Epithelial cell of proximal tubule (primary cell): ENCODE data around the gene HLA-DPB1. TPM values are rescaled to one million over a fixed set of nuclear protein-coding genes. Genes with fewer than 3 reads are reported as not detected.

ENCODE experiments used
- DNase-seq: peaks from one replicate; pipeline ENCODE4 v3.0.0-alpha.2; 2011; ENCODE audit warnings: low read depth
- H3K4me3 ChIP-seq: 2 replicates; pipeline ENCODE4 v1.5.1; 2011; ENCODE audit warnings: low read depth, mild to moderate bottlenecking, low read length
- total RNA-seq: library from RNA; depleted of rRNA; stranded (reverse); fragments of >200 nt; gene quantifications from 2 replicates; pipeline ENCODE4 v1.2.3, GENCODE V29; 2015
- TF ChIP-seq, protein P1 (sequence below): conservative IDR thresholded peaks from 2 replicates; pipeline ENCODE4 v1.5.1; 2012; ENCODE audit warnings: low read depth, mild to moderate bottlenecking, low read length

Gene HLA-DPB1
- total RNA-seq, 1 donor from 2014 or later, result 52.3 TPM

GRCh38 chr6:33103776-33104175 is 28.0 kb downstream of the HLA-DPB1 start:
- H3K4me3 ChIP-seq, result no peak overlapping the region
- DNase-seq, result no peak
- TF ChIP-seq, protein P1, sequence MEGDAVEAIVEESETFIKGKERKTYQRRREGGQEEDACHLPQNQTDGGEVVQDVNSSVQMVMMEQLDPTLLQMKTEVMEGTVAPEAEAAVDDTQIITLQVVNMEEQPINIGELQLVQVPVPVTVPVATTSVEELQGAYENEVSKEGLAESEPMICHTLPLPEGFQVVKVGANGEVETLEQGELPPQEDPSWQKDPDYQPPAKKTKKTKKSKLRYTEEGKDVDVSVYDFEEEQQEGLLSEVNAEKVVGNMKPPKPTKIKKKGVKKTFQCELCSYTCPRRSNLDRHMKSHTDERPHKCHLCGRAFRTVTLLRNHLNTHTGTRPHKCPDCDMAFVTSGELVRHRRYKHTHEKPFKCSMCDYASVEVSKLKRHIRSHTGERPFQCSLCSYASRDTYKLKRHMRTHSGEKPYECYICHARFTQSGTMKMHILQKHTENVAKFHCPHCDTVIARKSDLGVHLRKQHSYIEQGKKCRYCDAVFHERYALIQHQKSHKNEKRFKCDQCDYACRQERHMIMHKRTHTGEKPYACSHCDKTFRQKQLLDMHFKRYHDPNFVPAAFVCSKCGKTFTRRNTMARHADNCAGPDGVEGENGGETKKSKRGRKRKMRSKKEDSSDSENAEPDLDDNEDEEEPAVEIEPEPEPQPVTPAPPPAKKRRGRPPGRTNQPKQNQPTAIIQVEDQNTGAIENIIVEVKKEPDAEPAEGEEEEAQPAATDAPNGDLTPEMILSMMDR, result no peak

- TF ChIP-seq, protein P1, result no peak
- H3K4me3 ChIP-seq, result no peak overlapping the region
- DNase-seq, result no peak
Observed at GRCh38 chr6:33104887-33105286, 29.1 kb downstream of the HLA-DPB1 start.

GRCh38 chr6:33105386-33105785 is 29.6 kb downstream of the HLA-DPB1 start:
- TF ChIP-seq, protein P1, result no peak
- DNase-seq, result no peak
- no peak overlapping the region for H3K4me3 ChIP-seq

DNA sequence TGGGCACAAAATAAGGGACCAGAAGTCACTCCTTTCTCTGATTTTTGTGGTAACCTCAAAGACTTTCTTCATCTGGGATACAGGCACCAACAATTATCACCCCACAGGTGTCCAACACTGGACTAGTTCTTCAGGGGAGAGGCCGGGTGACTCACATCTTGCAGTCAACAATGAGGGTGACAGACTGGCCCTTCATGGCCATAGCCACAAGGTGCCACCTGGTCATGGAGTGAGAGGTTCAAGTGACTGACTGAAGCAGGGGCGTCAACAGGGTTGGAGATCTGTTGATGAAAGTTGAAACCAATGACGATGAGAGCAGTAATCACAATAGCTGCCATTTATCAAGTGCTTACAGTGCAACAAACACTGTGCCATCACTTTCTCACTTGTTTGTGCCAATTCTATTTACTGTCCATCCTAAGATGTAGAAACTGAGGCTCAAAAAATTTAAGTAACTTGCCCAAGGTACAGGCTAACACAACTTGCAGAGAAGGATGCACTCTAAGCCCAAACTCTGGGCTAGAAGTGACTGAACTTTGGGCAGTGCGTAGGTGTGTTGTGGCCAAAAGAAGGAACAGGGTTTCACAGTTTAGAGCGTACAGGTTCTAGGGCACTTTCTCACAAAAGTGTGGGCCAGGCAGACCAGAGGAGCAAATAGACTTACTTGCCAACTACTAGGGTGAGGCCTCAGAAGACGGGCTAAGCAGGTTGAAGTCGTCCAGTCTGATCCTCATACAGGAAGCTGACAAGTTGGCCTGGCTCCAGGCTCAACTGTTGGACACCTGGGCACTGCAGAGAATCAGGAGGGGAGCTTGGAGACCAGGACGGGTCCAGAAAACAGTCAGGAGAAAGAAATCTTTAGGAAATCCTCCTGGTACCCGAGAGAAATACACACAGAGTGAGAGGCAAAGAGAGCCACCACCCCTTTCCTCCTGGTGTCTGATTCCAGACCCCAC is 30.4 kb downstream of the HLA-DPB1 start:
- no peak overlapping the region for H3K4me3 ChIP-seq
- DNase-seq, result no peak
- TF ChIP-seq, protein P1, result no peak

DNA sequence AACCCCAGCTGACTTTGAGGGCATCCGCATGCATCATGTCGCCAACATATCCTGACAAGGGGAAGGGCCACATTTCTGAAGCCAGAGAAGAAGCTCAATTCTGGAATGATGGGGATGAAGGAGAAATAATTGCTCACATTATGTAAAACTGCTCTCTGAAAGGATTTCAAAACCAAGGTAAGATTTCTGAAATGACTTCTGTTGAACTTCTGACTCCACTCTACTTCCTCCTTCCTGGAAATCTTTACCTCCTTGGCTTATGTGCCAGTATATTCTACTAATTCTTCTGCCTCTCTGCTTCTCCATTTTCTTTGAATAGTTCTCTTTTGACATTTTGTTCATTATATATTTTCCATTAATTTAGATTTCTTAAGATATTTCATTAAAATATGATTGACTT is 31.9 kb downstream of the HLA-DPB1 start:
- H3K4me3 ChIP-seq, result no peak overlapping the region
- TF ChIP-seq, protein P1, result no peak
- DNase-seq, result no peak

GRCh38 chr6:33108307-33108706 is 32.5 kb downstream of the HLA-DPB1 start:
- DNase-seq, result no peak
- no peak overlapping the region for H3K4me3 ChIP-seq
- TF ChIP-seq, protein P1, result no peak
